Measurements from ENCODE around the gene HNRNPUL1.
A peak's percentile ranks its signal among the peaks of the same experiment; 100 is the strongest.

DNA sequence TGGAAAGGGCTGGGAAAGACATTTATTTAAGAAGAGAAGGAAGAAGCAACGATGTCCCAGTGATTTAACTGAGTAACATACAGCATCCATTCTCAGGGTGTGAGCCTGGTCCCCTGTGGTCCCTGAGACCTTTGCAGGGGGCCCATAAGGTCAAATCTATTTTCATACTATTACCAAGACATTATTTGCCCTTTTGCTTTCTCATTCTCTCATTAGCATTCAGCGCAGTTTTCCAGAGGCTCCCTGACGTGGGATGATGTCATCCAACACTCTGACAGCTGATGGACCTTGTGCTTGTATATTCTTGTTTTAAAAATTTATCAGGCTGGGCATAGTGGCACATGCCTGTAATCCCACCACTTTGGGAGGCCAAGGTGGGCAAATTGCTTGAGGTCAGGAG is 18.3 kb upstream of the HNRNPUL1 start:
- TF ChIP-seq CTCF (IDR thresholded peaks at IDR 0.05; ENCODE audit: extremely low read depth in 1 of 2, insufficient read depth in 1 of 2, low read depth in 1 of 2, low read length in 2 of 2) = no peak
- no peak for TF ChIP-seq POLR2A (IDR thresholded peaks at IDR 0.05; ENCODE audit: low read depth, low read length)
- no peak for TF ChIP-seq EZH2 (IDR thresholded peaks at IDR 0.05; ENCODE audit: borderline replicate concordance, low read depth, low read length, severe bottlenecking)
- TF ChIP-seq FOS (IDR thresholded peaks at IDR 0.05; ENCODE audit: borderline replicate concordance, insufficient read depth, low read length) = no peak
- TF ChIP-seq POLR2AphosphoS5 (IDR thresholded peaks at IDR 0.05; ENCODE audit: insufficient read depth, low read depth, low read length) = no peak
- no peak for TF ChIP-seq MAX (IDR thresholded peaks at IDR 0.05; ENCODE audit: insufficient read depth, insufficient read length)
- TF ChIP-seq JUN (IDR thresholded peaks at IDR 0.05; ENCODE audit: borderline replicate concordance, insufficient read depth, insufficient read length, low read depth) = peak; percentile 8
- no peak for TF ChIP-seq MYC (IDR thresholded peaks at IDR 0.05; ENCODE audit: low read depth, low read length)
- no peak for TF ChIP-seq GATA2 (IDR thresholded peaks at IDR 0.05; ENCODE audit: insufficient read depth, insufficient read length, low read depth, low read length)

Data from endothelial cell of umbilical vein (primary cell).